ENCODE results near the gene ABHD16A.

DNA sequence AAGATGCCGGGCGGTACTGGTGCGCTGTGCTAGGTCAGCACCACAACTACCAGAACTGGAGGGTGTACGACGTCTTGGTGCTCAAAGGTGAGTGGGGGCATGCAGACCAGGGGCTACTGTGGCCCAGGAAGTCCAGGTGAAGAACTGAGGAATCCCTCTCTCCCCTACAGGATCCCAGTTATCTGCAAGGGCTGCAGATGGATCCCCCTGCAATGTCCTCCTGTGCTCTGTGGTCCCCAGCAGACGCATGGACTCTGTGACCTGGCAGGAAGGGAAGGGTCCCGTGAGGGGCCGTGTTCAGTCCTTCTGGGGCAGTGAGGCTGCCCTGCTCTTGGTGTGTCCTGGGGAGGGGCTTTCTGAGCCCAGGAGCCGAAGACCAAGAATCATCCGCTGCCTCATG is 4.6 kb upstream of the ABHD16A start:
- TF ChIP-seq POLR2AphosphoS5 (IDR thresholded peaks at IDR 0.05; ENCODE audit: insufficient read depth, low read depth, low read length) (no peak), EZH2 (IDR thresholded peaks at IDR 0.05; ENCODE audit: borderline replicate concordance, low read depth, low read length, severe bottlenecking) (no peak), POLR2A (IDR thresholded peaks at IDR 0.05; ENCODE audit: low read depth, low read length) (no peak), FOS (IDR thresholded peaks at IDR 0.05; ENCODE audit: borderline replicate concordance, insufficient read depth, low read length) (no peak), MYC (IDR thresholded peaks at IDR 0.05; ENCODE audit: low read depth, low read length) (no peak)
- TF ChIP-seq, protein P1, sequence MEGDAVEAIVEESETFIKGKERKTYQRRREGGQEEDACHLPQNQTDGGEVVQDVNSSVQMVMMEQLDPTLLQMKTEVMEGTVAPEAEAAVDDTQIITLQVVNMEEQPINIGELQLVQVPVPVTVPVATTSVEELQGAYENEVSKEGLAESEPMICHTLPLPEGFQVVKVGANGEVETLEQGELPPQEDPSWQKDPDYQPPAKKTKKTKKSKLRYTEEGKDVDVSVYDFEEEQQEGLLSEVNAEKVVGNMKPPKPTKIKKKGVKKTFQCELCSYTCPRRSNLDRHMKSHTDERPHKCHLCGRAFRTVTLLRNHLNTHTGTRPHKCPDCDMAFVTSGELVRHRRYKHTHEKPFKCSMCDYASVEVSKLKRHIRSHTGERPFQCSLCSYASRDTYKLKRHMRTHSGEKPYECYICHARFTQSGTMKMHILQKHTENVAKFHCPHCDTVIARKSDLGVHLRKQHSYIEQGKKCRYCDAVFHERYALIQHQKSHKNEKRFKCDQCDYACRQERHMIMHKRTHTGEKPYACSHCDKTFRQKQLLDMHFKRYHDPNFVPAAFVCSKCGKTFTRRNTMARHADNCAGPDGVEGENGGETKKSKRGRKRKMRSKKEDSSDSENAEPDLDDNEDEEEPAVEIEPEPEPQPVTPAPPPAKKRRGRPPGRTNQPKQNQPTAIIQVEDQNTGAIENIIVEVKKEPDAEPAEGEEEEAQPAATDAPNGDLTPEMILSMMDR (IDR thresholded peaks at IDR 0.05; ENCODE audit: extremely low read depth in 1 of 2, insufficient read depth in 1 of 2, low read depth in 1 of 2, low read length in 2 of 2) = no peak
- TF ChIP-seq, protein P2, sequence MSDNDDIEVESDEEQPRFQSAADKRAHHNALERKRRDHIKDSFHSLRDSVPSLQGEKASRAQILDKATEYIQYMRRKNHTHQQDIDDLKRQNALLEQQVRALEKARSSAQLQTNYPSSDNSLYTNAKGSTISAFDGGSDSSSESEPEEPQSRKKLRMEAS (IDR thresholded peaks at IDR 0.05; ENCODE audit: insufficient read depth, insufficient read length) = no peak
